Lung (tissue), 12 donors: ENCODE results near the gene MSRB2. TPM values are rescaled to one million over a fixed set of nuclear protein-coding genes. Genes with fewer than 3 reads are reported as not detected.

Source experiments
- ATAC-seq: fragments of 200-7000 bp; cut with Tn5 transposase; one replicate; pipeline ENCODE4 v1.9.1; 2020; ENCODE audit warnings: moderate number of reproducible peaks; ENCODE audit not compliant: insufficient read depth, low FRiP score
- DNase-seq, 3 donors: peaks; one replicate each; pipeline ENCODE4 v3.0.0-alpha.2; 2013 to 2017
- H3K27ac ChIP-seq, 2 donors: one replicate each; pipeline ENCODE4 v1.5.1; 2013; ENCODE audit warnings: mild to moderate bottlenecking in 2 of 2, moderate library complexity in 2 of 2, control low read depth in 1 of 2, inconsistent platforms in 1 of 2, low read depth in 1 of 2, low read length in 1 of 2
- H3K27me3 ChIP-seq, 3 donors: one replicate each; pipeline ENCODE4 v1.5.1; 2013; ENCODE audit warnings: low read length in 2 of 3; ENCODE audit not compliant: control insufficient read depth in 3 of 3, insufficient read depth in 3 of 3
- H3K36me3 ChIP-seq, 4 donors: one replicate each; pipeline ENCODE4 v1.5.1; 2013; ENCODE audit warnings: low read length in 4 of 4, mild to moderate bottlenecking in 1 of 4, moderate library complexity in 1 of 4; ENCODE audit not compliant: control insufficient read depth in 4 of 4, insufficient read depth in 4 of 4
- H3K4me1 ChIP-seq, 5 donors: one replicate each; pipeline ENCODE4 v1.5.1; 2013; ENCODE audit warnings: low read length in 5 of 5, mild to moderate bottlenecking in 2 of 5, moderate library complexity in 1 of 5; ENCODE audit not compliant: control insufficient read depth in 5 of 5, insufficient read depth in 5 of 5
- H3K4me3 ChIP-seq: one replicate; pipeline ENCODE4 v1.5.1; 2013; ENCODE audit warnings: mild to moderate bottlenecking, control low read depth, moderate library complexity
- H3K9ac ChIP-seq, 2 donors: one replicate each; pipeline ENCODE4 v1.5.1; 2013; ENCODE audit warnings: low read length in 2 of 2, control low read depth in 1 of 2; ENCODE audit not compliant: insufficient read depth in 1 of 2
- H3K9me3 ChIP-seq, 4 donors: one replicate each; pipeline ENCODE4 v1.5.1; 2013; ENCODE audit warnings: low read length in 3 of 4, mild to moderate bottlenecking in 1 of 4, moderate library complexity in 1 of 4; ENCODE audit not compliant: control insufficient read depth in 4 of 4, insufficient read depth in 3 of 4
- CTCF ChIP-seq: IDR thresholded peaks from 2 replicates; pipeline ENCODE4 v1.5.1; 2012; ENCODE audit warnings: mild to moderate bottlenecking; ENCODE audit errors: control extremely low read depth, extremely low read depth
- WGBS, 2 donors: extraction: QIAGEN DNeasy Blood & Tissue Kit; methylation state at CpG; one replicate each; pipeline ENCODE4 v1.1.7; 2013; 5-methylcytosine and 5-hydroxymethylcytosine counted together
- polyA plus RNA-seq, 2 donors: library from polyadenylated mRNA; stranded (reverse); fragments of 200-250 nt; gene quantifications; one replicate each; pipeline ENCODE4 v1.2.1, GENCODE V29; 2013
- total RNA-seq, 2 donors: library from RNA; depleted of rRNA in 1 of 2; stranded (reverse); fragments of >200 nt in 1 of 2; gene quantifications; one replicate each; pipeline ENCODE4 v1.2.1, GENCODE V29; 2014 to 2021
- donor health status: control.
- donor health status: control.
- donor health status: Bipolar disorder and iron deficiency.
- donor health status: healthy.
- donor health status: DM: yes; HTN: yes; CAD: no.

Gene MSRB2
- total and polyA plus RNA-seq, 4 donors = 15.6 to 27.1 (median 20.5) TPM

- H3K4me1 ChIP-seq = peaks cover 0 to 4% (median 0%) of the 10 kb centered on the region in 5 donors
- peaks cover 0 to 4% (median 0%) of the 10 kb centered on the region in 4 donors for H3K9me3 ChIP-seq
- DNase-seq (no peak), ATAC-seq (no peak)
- WGBS, 2 donors = 56 to 67% methylated on average over 3 of the region's 3 CpGs
- no peak for TF ChIP-seq CTCF
- no peak overlapping the region for H3K27ac ChIP-seq
- H3K4me3 ChIP-seq = no peak overlapping the region
- H3K36me3 ChIP-seq = no peaks in the 10 kb centered on the region
- no peak overlapping the region for H3K9ac ChIP-seq
- H3K27me3 ChIP-seq = no peaks in the 10 kb centered on the region
Observed at GRCh38 chr10:23058366-23058765, 37.0 kb upstream of the MSRB2 start.

DNA sequence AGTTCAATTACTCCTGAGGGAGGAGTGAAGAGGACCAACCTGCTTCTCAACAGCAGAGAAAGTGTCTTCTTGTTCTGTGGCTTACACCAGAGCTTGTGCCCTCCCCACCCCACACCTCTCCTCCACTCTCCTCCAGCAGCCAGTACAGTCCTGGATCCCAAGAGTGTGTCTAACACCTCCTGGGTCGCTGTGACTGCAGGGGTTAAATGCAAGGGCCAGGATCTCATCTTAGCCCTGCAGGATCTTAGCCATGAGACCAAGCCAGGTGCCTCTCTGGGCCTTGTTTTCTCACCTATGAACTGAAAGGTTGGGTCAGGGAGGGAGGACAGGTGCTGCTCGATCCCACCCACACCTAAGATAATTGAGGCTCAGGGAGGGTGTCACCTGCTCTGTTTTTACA is 34.5 kb upstream of the MSRB2 start:
- no peaks in the 10 kb centered on the region for H3K36me3 ChIP-seq
- no peak overlapping the region for H3K27ac ChIP-seq
- WGBS, 2 donors = 41 to 47% methylated on average over 2 of the region's 2 CpGs
- TF ChIP-seq CTCF = no peak
- H3K4me1 ChIP-seq = peaks cover 2 to 17% (median 3%) of the 10 kb centered on the region in 5 donors
- H3K27me3 ChIP-seq = no peaks in the 10 kb centered on the region
- ATAC-seq (no peak), DNase-seq (no peak)
- peaks cover 0 to 2% (median 0%) of the 10 kb centered on the region in 4 donors for H3K9me3 ChIP-seq
- H3K9ac ChIP-seq = no peak overlapping the region
- no peak overlapping the region for H3K4me3 ChIP-seq

DNA sequence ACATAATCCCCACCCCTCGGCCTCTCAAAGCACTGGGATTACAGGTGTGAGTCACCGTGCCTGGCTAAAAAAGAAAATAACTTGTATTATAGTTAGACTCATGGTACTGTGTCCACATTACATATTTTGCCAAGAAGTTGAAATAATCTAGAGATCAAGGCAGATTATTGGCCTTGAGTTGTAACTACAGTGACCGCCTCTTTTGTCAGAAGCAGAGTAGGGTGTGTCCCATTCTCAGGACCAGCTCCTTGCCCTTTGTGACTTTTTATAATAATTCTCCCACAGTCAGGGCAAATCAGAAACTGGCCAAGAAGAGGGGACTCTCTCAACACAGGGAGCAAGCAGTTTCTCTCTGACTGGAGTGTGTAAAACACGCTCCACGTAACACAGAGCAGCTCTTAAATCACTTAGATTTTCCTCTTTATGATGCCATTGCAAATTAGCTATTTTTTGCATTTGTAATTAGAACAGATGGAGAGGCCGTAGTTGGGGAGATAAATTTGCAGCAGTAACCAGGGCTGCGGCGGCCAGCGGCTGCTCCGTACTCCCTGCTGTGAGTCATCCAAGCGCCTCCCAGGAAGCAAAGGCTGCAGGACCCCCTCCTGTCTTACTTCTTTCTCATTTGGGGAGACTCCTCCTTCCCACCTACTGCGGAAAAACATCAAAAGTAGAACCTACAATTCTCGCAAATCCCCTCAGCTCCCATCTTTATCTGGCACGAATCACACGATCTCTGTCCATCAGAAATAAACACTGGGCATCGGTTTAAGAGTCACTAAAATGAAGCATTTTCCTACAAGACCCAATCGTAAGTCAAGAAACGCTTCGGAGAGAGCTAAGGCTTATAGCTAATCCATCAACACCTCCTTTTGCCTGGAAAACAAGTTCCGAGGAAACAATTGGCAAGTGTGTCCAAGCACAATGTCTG is 32.1 kb upstream of the MSRB2 start:
- Histone ChIP-seq H3K36me3 (no peaks in the 10 kb centered on the region), H3K27me3 (no peaks in the 10 kb centered on the region), H3K4me1 (peaks cover 2 to 17% (median 3%) of the 10 kb centered on the region in 5 donors), H3K9me3 (peaks cover 0 to 2% (median 0%) of the 10 kb centered on the region in 4 donors), H3K27ac (no peak overlapping the region), H3K9ac (peak overlapping the region in 1 of 2 donors; percentile 60), H3K4me3 (no peak overlapping the region)
- peak; percentile 44 to 53 (median 48) for DNase-seq
- 74 to 80% methylated on average over 20 of the region's 20 CpGs for WGBS, 2 donors
- ATAC-seq = no peak
- TF ChIP-seq CTCF = no peak
